Astrocyte (in vitro differentiated cells and primary cell): Measurements from ENCODE around the gene INPP5A.

Experiments
- EZH2 ChIP-seq: IDR thresholded peaks from 2 replicates; pipeline ENCODE4 v1.6.1; 2012; ENCODE audit warnings: mild to moderate bottlenecking, low read length, inconsistent platforms; ENCODE audit not compliant: insufficient read depth
- TF ChIP-seq, protein P1 (sequence below): IDR thresholded peaks from 2 replicates; pipeline ENCODE4 v1.5.1; 2011; ENCODE audit warnings: low read depth, mild to moderate bottlenecking, inconsistent platforms, low read length, moderate library complexity; ENCODE audit not compliant: insufficient read depth

DNA sequence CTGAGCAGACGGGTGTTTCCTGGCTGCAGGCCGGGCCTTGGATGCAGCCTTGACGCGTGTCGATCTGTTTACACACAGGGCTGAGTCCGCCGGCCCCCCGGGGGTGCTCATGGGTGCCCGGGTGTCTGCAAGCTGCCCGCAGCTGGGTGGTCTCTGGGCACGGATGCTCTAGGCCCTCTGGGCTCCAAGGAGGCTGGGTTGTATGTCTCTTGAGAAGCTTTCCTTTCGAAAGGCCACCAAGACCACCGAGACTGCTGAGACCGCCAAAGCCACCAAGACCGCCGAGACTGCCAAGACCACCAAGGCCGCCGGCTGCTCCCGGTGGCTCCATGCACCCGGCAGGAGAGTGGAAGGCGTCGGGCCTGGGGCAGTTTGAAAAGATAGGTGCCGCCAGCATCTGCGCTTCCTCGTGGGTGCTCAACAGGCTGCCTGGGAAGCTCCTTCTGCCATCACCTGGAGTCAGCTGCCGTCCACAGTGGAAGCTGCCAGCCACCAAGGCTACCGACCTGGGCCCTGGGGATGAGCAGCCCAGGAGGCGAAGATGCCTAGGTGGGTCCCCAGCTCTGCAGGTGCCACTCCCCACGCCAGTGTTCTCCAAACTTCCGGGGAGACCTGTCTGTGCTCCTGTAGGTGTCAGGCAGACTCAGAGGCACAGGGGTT, 121.1 kb downstream of the INPP5A start:
- TF ChIP-seq, protein P1, sequence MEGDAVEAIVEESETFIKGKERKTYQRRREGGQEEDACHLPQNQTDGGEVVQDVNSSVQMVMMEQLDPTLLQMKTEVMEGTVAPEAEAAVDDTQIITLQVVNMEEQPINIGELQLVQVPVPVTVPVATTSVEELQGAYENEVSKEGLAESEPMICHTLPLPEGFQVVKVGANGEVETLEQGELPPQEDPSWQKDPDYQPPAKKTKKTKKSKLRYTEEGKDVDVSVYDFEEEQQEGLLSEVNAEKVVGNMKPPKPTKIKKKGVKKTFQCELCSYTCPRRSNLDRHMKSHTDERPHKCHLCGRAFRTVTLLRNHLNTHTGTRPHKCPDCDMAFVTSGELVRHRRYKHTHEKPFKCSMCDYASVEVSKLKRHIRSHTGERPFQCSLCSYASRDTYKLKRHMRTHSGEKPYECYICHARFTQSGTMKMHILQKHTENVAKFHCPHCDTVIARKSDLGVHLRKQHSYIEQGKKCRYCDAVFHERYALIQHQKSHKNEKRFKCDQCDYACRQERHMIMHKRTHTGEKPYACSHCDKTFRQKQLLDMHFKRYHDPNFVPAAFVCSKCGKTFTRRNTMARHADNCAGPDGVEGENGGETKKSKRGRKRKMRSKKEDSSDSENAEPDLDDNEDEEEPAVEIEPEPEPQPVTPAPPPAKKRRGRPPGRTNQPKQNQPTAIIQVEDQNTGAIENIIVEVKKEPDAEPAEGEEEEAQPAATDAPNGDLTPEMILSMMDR: no peak
- TF ChIP-seq EZH2: no peak
